ENCODE results near the gene MRM2.
A peak's percentile ranks its signal among the peaks of the same experiment; 100 is the strongest.

MRM2 gene

GRCh38 chr7:2264158-2264557 is 22.2 kb upstream of the MRM2 start:
- no peak for DNase-seq

- no peak for DNase-seq
Observed at GRCh38 chr7:2263176-2263575, 21.2 kb upstream of the MRM2 start.

GRCh38 chr7:2261611-2262010 is 19.6 kb upstream of the MRM2 start:
- no peak for DNase-seq

GRCh38 chr7:2260820-2261219 is 18.8 kb upstream of the MRM2 start:
- no peak for DNase-seq

GRCh38 chr7:2259480-2259879 is 17.5 kb upstream of the MRM2 start:
- no peak for DNase-seq

GRCh38 chr7:2258661-2259365 is 16.8 kb upstream of the MRM2 start:
- DNase-seq, result no peak

GRCh38 chr7:2257651-2258050 is 15.6 kb upstream of the MRM2 start:
- no peak for DNase-seq

- no peak for DNase-seq
Observed at GRCh38 chr7:2257046-2257551, 15.1 kb upstream of the MRM2 start.

- no peak for DNase-seq
Observed at GRCh38 chr7:2256306-2257045, 14.5 kb upstream of the MRM2 start.

GRCh38 chr7:2255145-2256139 is 13.4 kb upstream of the MRM2 start:
- DNase-seq, result no peak

- no peak for DNase-seq
Observed at GRCh38 chr7:2254429-2255144, 12.6 kb upstream of the MRM2 start.

- no peak for DNase-seq
Observed at GRCh38 chr7:2253525-2254244, 11.7 kb upstream of the MRM2 start.

GRCh38 chr7:2253021-2253420 is 11.0 kb upstream of the MRM2 start:
- DNase-seq, result no peak

GRCh38 chr7:2251841-2252771 is 10.1 kb upstream of the MRM2 start:
- no peak for DNase-seq

GRCh38 chr7:2251381-2251780 is 9.4 kb upstream of the MRM2 start:
- DNase-seq, result no peak

- no peak for DNase-seq
Observed at GRCh38 chr7:2249744-2250323, 7.8 kb upstream of the MRM2 start.

- no peak for DNase-seq
Observed at GRCh38 chr7:2248984-2249694, 7.1 kb upstream of the MRM2 start.

GRCh38 chr7:2247141-2247995 is 5.4 kb upstream of the MRM2 start:
- DNase-seq, result peak; percentile 61

All from retina (tissue), 1 donor.